ENCODE results near the gene BRD1.
"Not testable (repeated sequence)": the region's sequence is repeated elsewhere in the genome, so short reads cannot be mapped to it uniquely, and the experiment has no call there.

The BRD1 gene

GRCh38 chr22:49825944-49826602 is 1.6 kb downstream of the BRD1 start:
- no peak for DNase-seq

DNA sequence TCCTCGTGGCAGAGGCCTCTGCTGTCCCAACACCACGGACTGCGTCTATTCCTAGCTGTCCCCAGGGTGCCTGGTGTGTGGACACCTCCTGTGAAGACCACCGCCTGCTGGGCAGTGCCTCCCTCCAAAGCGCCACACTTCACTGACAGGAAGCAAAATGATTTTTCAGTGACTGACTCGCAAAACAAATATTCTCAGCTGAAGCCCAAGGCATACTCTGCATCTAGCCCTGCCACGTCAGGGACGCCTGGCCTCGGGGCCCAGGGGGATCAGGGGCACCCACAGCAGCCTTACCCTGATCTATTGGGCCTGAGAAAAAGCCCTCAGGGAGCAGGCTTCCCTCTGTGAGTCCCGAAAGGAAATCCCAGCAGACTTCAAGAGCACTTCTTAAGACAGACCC is 2.2 kb downstream of the BRD1 start:
- no peak for DNase-seq

- DNase-seq = no peak
Observed at GRCh38 chr22:49824936-49825335, 2.7 kb downstream of the BRD1 start.

GRCh38 chr22:49824185-49824925 is 3.3 kb downstream of the BRD1 start:
- no peak for DNase-seq

- no peak for DNase-seq
Observed at GRCh38 chr22:49823289-49824045, 4.2 kb downstream of the BRD1 start.

DNA sequence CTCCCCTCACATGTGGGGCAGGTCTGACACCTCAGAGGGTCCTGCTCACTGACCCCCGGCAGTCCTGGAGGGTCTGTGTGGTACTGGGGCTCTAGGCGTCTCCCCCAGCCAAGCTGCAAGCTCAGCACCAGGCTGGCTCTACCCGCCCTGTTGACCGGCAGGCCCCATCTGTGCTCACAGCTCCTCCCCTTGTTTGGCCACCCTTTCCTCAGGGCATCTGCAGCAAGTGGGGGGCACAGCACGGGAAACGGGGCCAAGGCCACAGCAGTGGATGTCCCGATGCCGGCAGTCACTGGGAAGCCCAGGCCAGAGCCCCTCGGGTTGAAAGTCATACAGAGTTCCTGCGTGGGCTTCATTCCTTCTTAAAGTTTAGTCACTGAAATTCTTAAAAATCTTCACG is 5.9 kb downstream of the BRD1 start:
- not testable (repeated sequence) for DNase-seq

GRCh38 chr22:49820984-49821383 is 6.7 kb downstream of the BRD1 start:
- no peak for DNase-seq

DNA sequence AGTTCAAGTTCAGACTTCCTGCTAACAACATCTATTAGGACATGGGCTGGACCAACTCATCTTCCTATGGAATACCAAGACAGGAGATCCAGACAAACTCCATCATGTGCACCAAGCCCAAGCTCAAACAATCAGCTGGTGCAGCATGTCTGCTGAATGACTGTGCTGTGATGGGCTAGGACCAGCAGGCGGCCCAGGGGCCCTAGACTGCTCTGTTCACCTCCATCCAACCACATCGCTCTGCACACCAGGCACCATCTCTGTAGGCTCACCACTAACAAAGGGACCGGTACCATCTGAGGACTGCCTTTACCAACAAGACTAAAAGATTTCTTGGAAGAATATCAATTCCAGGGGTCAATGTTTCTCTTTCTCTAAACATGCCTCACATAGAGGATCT is 10.3 kb downstream of the BRD1 start:
- DNase-seq = no peak

DNA sequence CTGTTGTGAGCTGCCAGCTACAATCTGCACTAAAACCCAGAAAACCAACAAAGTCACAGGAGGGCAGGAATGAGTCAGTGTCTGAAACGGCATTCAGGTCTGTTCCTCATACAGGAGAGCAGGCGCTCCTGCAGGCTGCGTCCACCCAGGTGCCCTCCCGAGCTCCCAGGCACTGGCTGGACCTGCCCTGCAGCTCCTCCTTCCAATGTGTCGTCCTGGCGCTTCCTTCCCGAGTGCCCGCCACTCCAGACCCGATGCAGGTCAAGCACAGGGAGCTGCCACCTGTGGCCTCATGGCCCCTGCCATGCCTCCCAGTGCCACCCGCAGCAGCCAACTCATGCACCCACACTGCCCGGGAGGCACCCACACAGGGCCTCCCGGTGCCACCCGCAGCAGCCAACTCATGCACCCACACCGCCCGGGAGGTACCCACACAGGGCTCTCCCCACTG is 12.0 kb downstream of the BRD1 start:
- no peak for DNase-seq

DNA sequence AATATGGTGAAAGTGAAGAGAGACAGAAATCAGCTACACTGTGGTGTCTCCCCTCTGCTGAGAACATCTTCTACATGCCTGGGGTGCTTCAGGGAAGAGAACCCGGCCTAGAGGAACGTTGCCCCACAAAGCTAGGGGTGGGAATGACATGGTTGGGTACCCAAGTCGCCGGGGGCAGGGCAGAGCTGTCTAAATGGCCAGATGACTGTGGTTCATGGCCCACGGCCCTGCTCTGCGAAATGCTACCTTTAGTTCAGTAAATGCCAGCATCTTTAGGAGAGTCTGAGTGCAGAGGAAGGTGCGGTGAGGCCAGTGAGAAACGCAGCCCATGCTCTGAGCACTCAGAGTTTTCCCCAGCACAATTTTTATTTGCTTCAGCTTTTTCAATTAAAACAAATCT is 12.8 kb downstream of the BRD1 start:
- DNase-seq = no peak

- no peak for DNase-seq
Observed at GRCh38 chr22:49814164-49814686, 13.4 kb downstream of the BRD1 start.

GRCh38 chr22:49812838-49813237 is 14.8 kb downstream of the BRD1 start:
- no peak for DNase-seq

GRCh38 chr22:49811020-49811791 is 16.5 kb downstream of the BRD1 start:
- no peak for DNase-seq

DNA sequence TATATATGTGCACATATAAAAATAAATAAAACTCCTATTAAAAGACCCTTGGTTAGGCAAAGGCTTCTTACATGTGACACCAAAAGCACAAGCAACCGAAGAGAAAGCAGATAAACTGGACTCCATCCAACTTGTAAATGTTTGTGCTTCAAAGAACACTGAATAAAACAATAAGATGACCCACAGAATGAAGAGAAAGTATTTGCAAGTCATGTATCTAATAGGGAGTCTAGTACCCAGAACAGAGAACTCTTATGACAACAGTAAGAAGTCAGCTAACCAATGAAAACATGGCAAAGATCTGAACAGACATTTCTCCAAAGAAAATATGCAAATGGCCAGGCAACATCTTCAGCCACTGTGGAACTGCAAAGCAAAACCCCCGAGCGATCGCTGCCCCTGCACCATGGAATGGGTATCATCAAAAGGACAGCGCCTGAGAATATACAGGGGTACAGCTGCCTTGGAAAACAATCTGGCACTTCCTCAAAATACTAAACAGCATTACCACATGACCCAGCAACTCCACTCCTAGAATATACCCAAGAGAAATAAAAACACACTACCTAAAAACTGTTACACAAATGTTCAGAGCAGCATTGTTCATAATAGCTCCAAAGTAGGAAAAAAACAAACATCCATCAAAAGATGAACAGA is 17.2 kb downstream of the BRD1 start:
- DNase-seq = no peak

GRCh38 chr22:49807780-49808708 is 19.6 kb downstream of the BRD1 start:
- DNase-seq = no peak

DNA sequence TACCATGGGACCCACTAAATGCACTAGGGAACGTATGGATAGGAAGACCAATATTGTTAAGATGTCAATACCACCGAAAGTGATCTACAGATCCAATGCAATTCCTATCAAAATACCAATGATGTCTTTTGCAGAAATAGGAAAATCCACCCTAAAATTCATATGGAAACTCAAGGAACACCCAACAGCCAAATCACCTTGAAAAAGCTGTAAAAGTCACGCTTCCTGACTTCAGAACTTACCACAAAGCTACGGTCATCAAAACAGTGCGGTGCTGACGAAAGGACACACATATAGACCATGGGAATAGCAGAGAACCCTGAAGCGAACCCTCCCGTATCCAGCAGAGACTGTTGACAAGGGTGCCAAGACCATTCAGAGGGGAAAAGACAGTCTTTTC is 20.5 kb downstream of the BRD1 start:
- no peak for DNase-seq

DNA sequence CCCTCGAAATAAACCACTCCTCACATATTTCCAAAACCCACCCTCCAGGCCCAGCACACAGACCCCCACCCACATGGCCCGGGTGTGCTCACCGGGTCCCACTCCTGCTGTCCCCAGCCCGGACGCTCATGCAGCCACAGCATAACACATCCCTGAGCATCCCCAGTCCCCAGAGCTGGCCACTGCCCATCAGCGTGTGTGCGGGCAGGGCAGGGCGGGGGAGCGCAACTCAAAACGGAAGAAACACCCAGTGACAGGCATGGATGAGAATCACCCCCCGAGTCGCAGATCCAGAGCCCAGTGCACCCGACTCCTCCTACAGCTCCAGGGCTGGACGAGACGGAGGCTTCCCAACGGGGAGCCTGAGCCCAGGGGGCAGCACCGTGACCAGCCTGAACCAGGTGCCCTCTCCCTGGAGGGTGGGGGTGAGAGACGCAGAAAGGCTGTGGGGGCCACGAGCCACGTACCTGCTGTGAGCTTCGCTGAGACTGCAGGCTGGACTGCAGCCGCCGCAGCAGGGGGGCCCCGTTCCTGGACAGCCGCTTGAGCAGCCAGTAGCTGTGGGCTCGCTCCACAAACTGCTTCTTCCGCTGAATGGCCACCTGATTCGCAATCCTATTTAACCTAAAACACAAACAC is 23.8 kb downstream of the BRD1 start:
- DNase-seq = no peak

- DNase-seq = no peak
Observed at GRCh38 chr22:49803134-49803533, 24.5 kb downstream of the BRD1 start.

- no peak for DNase-seq
Observed at GRCh38 chr22:49801391-49802060, 26.1 kb downstream of the BRD1 start.

All from DMS153 (cell line).